Anterior cingulate cortex (tissue), 58 donors: ENCODE measurements around the gene SERPINB7.
A peak's percentile ranks its signal among the peaks of the same experiment; 100 is the strongest.

ENCODE experiments used
- DNase-seq, 58 donors: peaks; one replicate each; lab custom pipeline; 2025; lab: John Stamatoyannopoulos, UW

Gene SERPINB7

DNA sequence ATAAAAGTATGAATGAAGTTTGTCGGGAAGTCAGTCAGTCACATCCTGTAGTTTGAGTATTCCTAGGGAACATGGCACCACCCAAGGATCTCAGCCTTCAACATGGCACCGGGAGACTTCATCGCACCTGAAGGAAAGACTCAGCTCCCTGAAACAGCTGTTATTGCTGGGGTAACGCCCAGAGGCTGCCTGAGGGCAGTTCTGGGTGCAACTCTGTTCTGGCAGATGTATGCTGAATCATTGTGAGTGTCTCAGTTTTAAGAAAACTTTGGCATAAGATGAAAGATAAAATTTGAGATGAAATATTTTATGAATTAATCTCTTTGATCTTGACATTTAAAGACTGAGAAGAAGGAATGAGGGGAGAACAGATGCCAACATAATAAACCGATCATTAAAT lies 62.4 kb downstream of the SERPINB7 start:
- DNase-seq, result no peak

DNA sequence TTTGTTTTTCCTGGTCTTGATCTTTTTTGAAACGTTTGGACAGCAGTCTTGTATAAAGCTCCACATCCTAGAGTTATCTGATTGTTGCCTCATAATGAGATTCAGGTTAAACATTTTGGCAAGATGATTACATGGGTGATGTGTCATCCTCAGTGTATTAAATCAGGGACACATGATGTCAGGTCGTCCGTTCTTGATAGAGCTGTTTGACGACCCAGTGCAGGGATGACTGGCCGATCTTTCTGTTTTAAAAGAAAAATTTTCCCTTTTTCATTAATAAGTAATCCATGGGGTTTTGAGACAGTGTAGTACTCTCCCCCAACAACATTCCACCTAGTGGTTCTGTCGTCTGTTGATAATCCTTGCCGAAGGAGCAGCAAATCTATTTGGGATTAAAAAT lies 67.8 kb downstream of the SERPINB7 start:
- no peak for DNase-seq

DNA sequence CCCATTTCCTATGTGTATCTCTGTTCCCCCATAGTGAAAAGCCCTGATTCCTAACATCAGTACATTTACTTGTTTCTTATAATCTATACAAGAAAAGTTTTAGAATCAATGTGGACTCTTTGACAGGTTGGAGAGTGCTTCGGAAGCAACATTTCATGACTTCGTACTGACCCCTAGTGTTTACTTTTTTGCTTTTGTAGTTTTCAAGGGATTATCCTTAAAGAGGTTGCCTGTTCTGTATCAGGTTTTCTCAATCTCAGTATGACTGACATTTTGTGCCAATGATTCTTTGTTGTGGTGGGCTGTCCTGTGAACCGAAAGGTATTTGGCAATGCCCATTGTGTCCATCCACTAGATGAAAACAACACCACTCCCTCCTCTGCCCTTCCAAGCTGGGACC lies 69.0 kb downstream of the SERPINB7 start:
- DNase-seq, result no peak

GRCh38 chr18:63848159-63848558 lies 72.9 kb downstream of the SERPINB7 start:
- DNase-seq, result peak in 2 of 58 donors; percentile 8 to 19

DNA sequence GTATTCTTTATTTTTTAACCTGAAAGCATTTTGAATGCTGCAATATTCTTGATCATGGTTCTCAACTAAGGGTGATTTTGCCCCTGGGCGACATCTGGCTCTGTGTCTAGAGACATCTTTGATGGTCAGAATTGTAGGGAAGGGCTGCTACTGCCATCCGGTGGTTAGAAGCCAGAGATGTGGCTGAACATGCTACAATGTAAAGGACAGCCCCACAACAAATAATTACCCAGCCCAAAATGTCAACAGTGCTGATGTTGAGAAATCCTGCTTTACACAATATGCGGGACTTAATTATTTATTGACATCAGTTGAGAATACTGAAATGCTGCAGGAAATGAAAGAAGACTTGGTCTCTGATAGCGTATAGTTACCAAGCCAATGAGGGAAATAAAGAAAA lies 74.8 kb downstream of the SERPINB7 start:
- DNase-seq, result peak in 3 of 58 donors; percentile 1 to 3 (median 3)

DNA sequence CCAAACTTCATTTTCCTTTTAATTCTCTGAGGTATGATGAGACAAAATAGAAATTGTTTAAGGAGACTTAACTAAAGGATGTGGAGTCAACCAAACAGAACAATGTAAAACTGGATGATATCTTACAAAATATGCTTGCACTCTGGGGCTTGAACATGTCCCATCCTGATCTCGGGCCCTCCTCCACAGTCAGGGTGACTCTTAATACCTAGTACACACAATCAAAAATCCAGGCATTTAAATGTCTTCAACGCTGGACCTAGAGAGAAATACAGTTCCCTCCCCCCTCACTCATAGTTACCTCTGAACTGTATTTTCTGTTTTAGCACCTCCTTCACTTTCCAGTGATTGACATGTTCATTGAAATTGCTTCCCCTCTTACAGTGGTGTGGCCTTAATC lies 75.4 kb downstream of the SERPINB7 start:
- no peak for DNase-seq
